A673 (cell line): Measurements from ENCODE around the gene H2AZ2. TPM values are rescaled to one million over a fixed set of nuclear protein-coding genes. Genes with fewer than 3 reads are reported as not detected.
"Not testable (repeated sequence)": the region's sequence is repeated elsewhere in the genome, so short reads cannot be mapped to it uniquely, and the experiment has no call there.

Experiments used
- BruUV-seq: library from RNA; stranded (reverse); fragments of 400-500 nt; replicated peaks from 2 replicates; lab custom pipeline; 2021; lab: Mats Ljungman, UMichigan
- CTCF ChIA-PET: fragments of 300-600 bp; sonication (Branson Sonifier 250); formaldehyde crosslinking; loops from one replicate; lab custom pipeline; 2022; ENCODE audit warnings: antibody characterized with exemption; lab: Charles Lee
- POLR2A ChIA-PET: fragments of 300-600 bp; sonication (Branson Sonifier 250); formaldehyde crosslinking; loops from one replicate; lab custom pipeline; 2022; ENCODE audit warnings: antibody characterized with exemption; ENCODE audit not compliant: low non-redundant PET; lab: Charles Lee
- DNase-seq: peaks from one replicate; pipeline ENCODE4 v3.0.0-alpha.2; 2015; ENCODE audit warnings: low spot score
- H3K27ac ChIP-seq: fragments of 200-600 bp; sonication (generic); 2 replicates; pipeline ENCODE4 v1.5.1; 2016; ENCODE audit warnings: mixed run types, low read depth, mild to moderate bottlenecking, mixed read lengths, antibody characterized with exemption, low read length; ENCODE audit not compliant: poor library complexity, severe bottlenecking
- H3K27me3 ChIP-seq: fragments of 200-600 bp; sonication (generic); replicated peaks from 2 replicates; pipeline ENCODE4 v1.6.1; 2017; ENCODE audit warnings: mixed run types, low read depth, mild to moderate bottlenecking, mixed read lengths, antibody characterized with exemption, low read length; ENCODE audit not compliant: insufficient read depth, poor library complexity
- H3K36me3 ChIP-seq: fragments of 200-600 bp; sonication (generic); 2 replicates; pipeline ENCODE4 v1.6.1; 2016; ENCODE audit warnings: mixed run types, mild to moderate bottlenecking, mixed read lengths, antibody characterized with exemption, low read length; ENCODE audit not compliant: insufficient read depth, poor library complexity, severe bottlenecking
- H3K4me1 ChIP-seq: fragments of 200-600 bp; sonication (generic); 2 replicates; pipeline ENCODE4 v1.6.1; 2017; ENCODE audit warnings: mixed run types, mild to moderate bottlenecking, mixed read lengths, antibody characterized with exemption, low read length; ENCODE audit not compliant: insufficient read depth, poor library complexity, severe bottlenecking
- H3K4me3 ChIP-seq: fragments of 200-600 bp; sonication (generic); 2 replicates; pipeline ENCODE4 v1.5.1; 2016; ENCODE audit warnings: low read depth, mixed run types, mild to moderate bottlenecking, mixed read lengths, low read length; ENCODE audit not compliant: poor library complexity, severe bottlenecking
- H3K9me3 ChIP-seq: fragments of 200-600 bp; sonication (generic); 2 replicates; pipeline ENCODE4 v1.6.1; 2016; ENCODE audit warnings: mixed run types, low read depth, mild to moderate bottlenecking, mixed read lengths, antibody characterized with exemption, low read length; ENCODE audit not compliant: poor library complexity, severe bottlenecking
- EZH2 ChIP-seq: fragments of 200-600 bp; sonication (generic); IDR thresholded peaks from 2 replicates; pipeline ENCODE4 v1.6.1; 2017; ENCODE audit warnings: borderline replicate concordance, low read depth, mild to moderate bottlenecking, mixed read lengths, antibody characterized with exemption, low read length; ENCODE audit not compliant: poor library complexity, severe bottlenecking
- intact Hi-C: fragments of 100-400 bp; cut with micrococcal nuclease; formaldehyde crosslinking; loops from one replicate; pipeline ENCODE4 v1.10.0; 2022; ENCODE audit not compliant: unreplicated experiment
- total RNA-seq: library from RNA; stranded (reverse); gene quantifications from 2 replicates; pipeline ENCODE4 v1.2.3, GENCODE V29; 2021
- TF ChIP-seq, protein P1 (sequence below): fragments of 300-800, 200-600 bp; sonication (generic); conservative IDR thresholded peaks from 2 replicates; pipeline ENCODE4 v1.5.1; 2017; ENCODE audit warnings: low read depth, mild to moderate bottlenecking, antibody characterized with exemption, low read length, moderate library complexity, mixed read lengths

H2AZ2 gene
- total RNA-seq, 1 experiment from 2014 or later: 291 TPM

DNA sequence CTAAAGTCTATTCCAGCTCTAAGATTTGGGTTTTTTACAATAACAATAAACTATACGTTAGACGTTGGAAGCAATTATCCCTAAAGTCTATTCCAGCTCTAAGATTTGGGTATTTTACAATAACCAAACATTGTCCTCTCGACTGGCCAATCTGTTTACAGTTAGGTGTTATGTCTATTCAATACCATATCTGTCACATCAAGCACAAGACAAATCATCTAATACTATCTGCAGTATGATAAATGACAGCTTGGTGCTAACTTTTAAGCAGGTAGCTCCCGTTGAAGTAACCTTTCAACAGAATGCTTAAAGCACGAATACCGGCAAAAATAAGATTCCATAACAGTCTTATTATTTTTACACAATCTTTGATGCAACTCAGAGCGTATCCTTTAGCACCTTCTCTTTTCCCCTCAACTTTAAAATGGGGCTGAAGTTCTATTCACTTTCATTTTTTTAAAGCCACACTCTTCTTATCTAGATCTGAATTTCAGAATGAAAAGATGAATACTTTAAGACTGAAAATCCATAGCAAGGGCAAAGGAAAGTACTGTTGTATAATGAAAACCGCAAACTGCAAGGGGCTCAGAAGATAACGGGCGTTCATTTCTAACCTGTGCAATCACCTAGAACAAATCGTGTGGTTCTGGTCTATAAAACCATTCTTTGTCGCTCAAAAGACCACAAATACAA is 925 bp downstream of the H2AZ2 start:
- no peaks in the 10 kb centered on the region for H3K9me3 ChIP-seq
- H3K27me3 ChIP-seq: no peaks in the 10 kb centered on the region
- peaks cover 5% of the 10 kb centered on the region for H3K36me3 ChIP-seq
- BruUV-seq: no TSS peak
- H3K4me1 ChIP-seq: peaks cover 20% of the 10 kb centered on the region
- CTCF ChIA-PET: interaction anchor here (0.6 kb wide), 2 partner anchors 12 to 41 kb away, joined by 4 to 5 read pairs; no protein-coding TSS in a partner anchor
- H3K27ac ChIP-seq: peak overlapping the region; percentile 98
- POLR2A ChIA-PET: interaction anchor here (1.2 kb wide), 1 partner anchor 241 kb away, joined by 7 read pairs; no protein-coding TSS in a partner anchor
- intact Hi-C loops: loop anchor here (1.0 to 2.0 kb wide), 2 partner anchors 50 to 258 kb away; no protein-coding TSS in a partner anchor
- H3K4me3 ChIP-seq: peak overlapping the region; percentile 77
- TF ChIP-seq, protein P1, sequence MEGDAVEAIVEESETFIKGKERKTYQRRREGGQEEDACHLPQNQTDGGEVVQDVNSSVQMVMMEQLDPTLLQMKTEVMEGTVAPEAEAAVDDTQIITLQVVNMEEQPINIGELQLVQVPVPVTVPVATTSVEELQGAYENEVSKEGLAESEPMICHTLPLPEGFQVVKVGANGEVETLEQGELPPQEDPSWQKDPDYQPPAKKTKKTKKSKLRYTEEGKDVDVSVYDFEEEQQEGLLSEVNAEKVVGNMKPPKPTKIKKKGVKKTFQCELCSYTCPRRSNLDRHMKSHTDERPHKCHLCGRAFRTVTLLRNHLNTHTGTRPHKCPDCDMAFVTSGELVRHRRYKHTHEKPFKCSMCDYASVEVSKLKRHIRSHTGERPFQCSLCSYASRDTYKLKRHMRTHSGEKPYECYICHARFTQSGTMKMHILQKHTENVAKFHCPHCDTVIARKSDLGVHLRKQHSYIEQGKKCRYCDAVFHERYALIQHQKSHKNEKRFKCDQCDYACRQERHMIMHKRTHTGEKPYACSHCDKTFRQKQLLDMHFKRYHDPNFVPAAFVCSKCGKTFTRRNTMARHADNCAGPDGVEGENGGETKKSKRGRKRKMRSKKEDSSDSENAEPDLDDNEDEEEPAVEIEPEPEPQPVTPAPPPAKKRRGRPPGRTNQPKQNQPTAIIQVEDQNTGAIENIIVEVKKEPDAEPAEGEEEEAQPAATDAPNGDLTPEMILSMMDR: no peak
- TF ChIP-seq EZH2: no peak
- DNase-seq: no peak

DNA sequence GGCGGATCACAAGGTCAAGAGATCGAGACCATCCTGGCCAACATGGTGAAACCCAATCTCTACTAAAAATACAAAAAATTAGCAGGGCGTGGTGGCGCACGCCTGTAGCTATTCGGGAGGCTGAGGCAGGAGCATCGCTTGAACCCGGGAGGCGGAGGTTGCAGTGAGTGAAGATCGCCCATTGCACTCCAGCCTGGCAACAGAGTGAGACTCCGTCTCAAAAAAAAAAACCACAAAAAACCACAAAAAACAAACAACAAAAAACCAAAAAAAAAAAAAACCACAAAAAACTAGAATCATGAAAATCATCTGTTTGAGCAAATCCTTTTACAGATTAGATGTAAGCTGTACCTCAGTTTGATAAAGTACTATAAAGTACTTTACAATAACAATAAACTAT is 1.5 kb downstream of the H2AZ2 start:
- DNase-seq, H3K27ac ChIP-seq, POLR2A ChIA-PET, H3K27me3 ChIP-seq, CTCF ChIA-PET, H3K9me3 ChIP-seq, H3K36me3 ChIP-seq, BruUV-seq: not testable (repeated sequence)
- Histone ChIP-seq H3K4me3 (peak overlapping the region; percentile 77), H3K4me1 (peaks cover 20% of the 10 kb centered on the region)
- intact Hi-C loops: loop anchor here (2.0 kb wide), 1 partner anchor 258 kb away; no protein-coding TSS in a partner anchor

DNA sequence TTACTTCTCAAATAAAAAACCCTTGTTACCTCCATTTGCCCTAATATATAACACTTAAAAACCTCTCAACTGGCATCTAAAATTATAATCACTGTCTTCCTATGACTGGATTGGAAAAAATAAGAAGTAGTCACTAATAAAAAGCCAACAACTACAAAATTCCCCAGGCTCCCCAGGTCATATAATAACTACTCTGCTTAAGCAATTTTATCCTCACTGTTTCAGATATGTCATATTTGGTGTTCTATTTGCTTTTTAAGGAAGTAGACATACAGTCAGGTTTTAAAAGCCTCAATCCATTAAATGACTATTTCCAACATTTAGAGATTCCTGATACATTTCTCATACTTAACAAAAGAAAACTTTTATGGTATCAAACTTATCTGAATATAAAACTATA is 2.4 kb downstream of the H2AZ2 start:
- peak overlapping the region; percentile 77 for H3K4me3 ChIP-seq
- intact Hi-C loops: no loop called here

DNA sequence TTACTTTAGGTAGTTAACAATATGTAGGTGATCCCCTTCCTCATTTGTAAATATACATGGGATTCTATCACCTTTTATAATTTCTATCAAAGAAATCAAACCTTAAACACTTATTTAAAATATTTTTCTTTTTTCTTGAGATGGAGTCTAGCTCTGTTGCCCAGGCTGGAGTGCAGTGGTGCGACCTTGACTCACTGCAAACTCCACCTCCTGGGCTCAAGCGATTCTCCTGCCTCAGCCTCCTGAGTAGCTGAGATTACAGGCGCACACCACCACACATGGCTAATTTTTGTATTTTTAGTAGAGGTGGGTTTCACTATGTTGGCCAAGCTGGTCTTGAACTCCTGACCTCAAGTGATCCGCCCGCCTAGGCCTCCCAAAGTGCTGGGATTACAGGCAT is 4.4 kb downstream of the H2AZ2 start:
- POLR2A ChIA-PET, CTCF ChIA-PET, H3K9me3 ChIP-seq: not testable (repeated sequence)

More for the DNA sequence above, 2.4 kb downstream of the H2AZ2 start:
- Histone ChIP-seq H3K36me3 (peaks cover 10% of the 10 kb centered on the region), H3K4me1 (peaks cover 20% of the 10 kb centered on the region), H3K27ac (peak overlapping the region; percentile 25), H3K9me3 (no peaks in the 10 kb centered on the region), H3K27me3 (no peaks in the 10 kb centered on the region)
- ChIA-PET CTCF (no interaction called here), POLR2A (no interaction called here)
- DNase-seq: no peak
- TF ChIP-seq, protein P1: no peak
- no peak for TF ChIP-seq EZH2
- BruUV-seq: no TSS peak

DNA sequence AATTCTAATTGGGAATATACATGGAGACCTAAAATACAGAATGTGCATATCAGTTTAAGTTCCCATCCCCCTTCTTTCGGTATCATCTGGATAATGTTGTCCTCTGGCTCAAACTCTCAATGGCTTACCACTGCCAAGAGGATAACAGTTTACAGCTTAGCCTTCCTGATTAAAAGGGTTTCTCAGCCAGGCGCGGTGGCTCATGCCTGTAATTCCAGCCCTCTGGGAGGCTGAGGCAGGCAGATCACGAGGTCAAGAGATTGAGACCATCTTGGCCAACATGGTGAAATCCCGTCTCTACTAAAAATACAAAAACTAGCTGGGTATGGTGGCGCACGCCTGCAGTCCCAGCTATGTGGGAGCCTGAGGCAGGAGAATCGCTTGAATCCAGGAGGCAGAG is 5.2 kb downstream of the H2AZ2 start:
- peaks cover 14% of the 10 kb centered on the region for H3K4me1 ChIP-seq
- H3K36me3 ChIP-seq: peaks cover 25% of the 10 kb centered on the region
- H3K27ac ChIP-seq, H3K9me3 ChIP-seq, DNase-seq, CTCF ChIA-PET, POLR2A ChIA-PET, intact Hi-C loops, BruUV-seq, H3K27me3 ChIP-seq, H3K4me3 ChIP-seq: not testable (repeated sequence)

More for the DNA sequence above, 4.4 kb downstream of the H2AZ2 start:
- H3K27ac ChIP-seq, intact Hi-C loops, H3K4me3 ChIP-seq, H3K27me3 ChIP-seq, BruUV-seq, DNase-seq: not testable (repeated sequence)
- Histone ChIP-seq H3K4me1 (peaks cover 14% of the 10 kb centered on the region), H3K36me3 (peaks cover 23% of the 10 kb centered on the region)
